Activated effector memory CD4-positive, alpha-beta T cell treated with Interleukin-2 at 50 U/mL for 16 hours (primary cell): ENCODE data around the gene SCO1.
"Not testable (repeated sequence)": the region's sequence is repeated elsewhere in the genome, so short reads cannot be mapped to it uniquely, and the experiment has no call there.

Experiments used
- DNase-seq: peaks from one replicate; pipeline ENCODE4 v3.0.0-alpha.2; 2020

SCO1 gene

GRCh38 chr17:10697092-10698081, at the start of gene SCO1, which contains the start of gene ADPRM:
Gene SCO1, minus strand, starts transcription at chr17:10697533. Its CDS starts 26 bp downstream, at chr17:10697507.
Gene ADPRM, plus strand, starts transcription at chr17:10697594. Its CDS starts 7,333 bp downstream, at chr17:10704927.
- DNase-seq: peak; percentile 86

GRCh38 chr17:10745231-10745630, 47.9 kb upstream of the SCO1 start:
- DNase-seq: no peak

GRCh38 chr17:10744501-10745000, 47.2 kb upstream of the SCO1 start:
- no peak for DNase-seq

GRCh38 chr17:10743316-10744009, 46.1 kb upstream of the SCO1 start:
- DNase-seq: no peak

GRCh38 chr17:10742431-10742830, 45.1 kb upstream of the SCO1 start:
- no peak for DNase-seq

- no peak for DNase-seq
These were observed 44.2 kb upstream of the SCO1 start for GRCh38 chr17:10741416-10742135.

GRCh38 chr17:10739386-10739785, 42.1 kb upstream of the SCO1 start:
- no peak for DNase-seq

GRCh38 chr17:10738521-10739258, 41.4 kb upstream of the SCO1 start:
- no peak for DNase-seq

GRCh38 chr17:10737736-10738135, 40.4 kb upstream of the SCO1 start:
- DNase-seq: no peak

- DNase-seq: no peak
These were observed 39.9 kb upstream of the SCO1 start for GRCh38 chr17:10737168-10737622.

- no peak for DNase-seq
These were observed 38.5 kb upstream of the SCO1 start for GRCh38 chr17:10735821-10736220.

- DNase-seq: no peak
These were observed 37.9 kb upstream of the SCO1 start for GRCh38 chr17:10735251-10735650.

- DNase-seq: no peak
These were observed 36.3 kb upstream of the SCO1 start for GRCh38 chr17:10733666-10734065.

GRCh38 chr17:10732121-10732520, 34.8 kb upstream of the SCO1 start:
- DNase-seq: not testable (repeated sequence)

- DNase-seq: no peak
These were observed 34.1 kb upstream of the SCO1 start for GRCh38 chr17:10731408-10731879.

- DNase-seq: not testable (repeated sequence)
These were observed 32.9 kb upstream of the SCO1 start for GRCh38 chr17:10730247-10730646.

- DNase-seq: no peak
These were observed 32.2 kb upstream of the SCO1 start, which contains the start of gene TMEM220 for GRCh38 chr17:10729334-10730193. Gene TMEM220, minus strand, starts transcription at chr17:10730023. Its CDS starts 172 bp downstream, at chr17:10729851.

- DNase-seq: no peak
These were observed 31.1 kb upstream of the SCO1 start for GRCh38 chr17:10728331-10728892.

GRCh38 chr17:10727192-10727591, 29.9 kb upstream of the SCO1 start:
- no peak for DNase-seq

- no peak for DNase-seq
These were observed 28.9 kb upstream of the SCO1 start for GRCh38 chr17:10726196-10726595.
